Measurements from ENCODE around the gene FIGLA. TPM values are rescaled to one million over a fixed set of nuclear protein-coding genes. Genes with fewer than 3 reads are reported as not detected.

The FIGLA gene
- total and polyA plus RNA-seq, 2 of the 8 experiments (the other 6 are each of a cell fraction or from before 2014, with no cell fraction given): not detected

- TF ChIP-seq CHD7 (IDR thresholded peaks at IDR 0.05; ENCODE audit: insufficient replicate concordance, low read length): peak; percentile 53
Measured at GRCh38 chr2:70732766-70733645, 57.4 kb downstream of the FIGLA start (continued).
